GM19351 (cell line): Measurements from ENCODE around the gene CCDC12.
A peak's percentile ranks its signal among the peaks of the same experiment; 100 is the strongest.

ENCODE experiments used
- ATAC-seq: cut with Tn5 transposase; IDR thresholded peaks from one replicate; pipeline ENCODE4 v1.9.1; 2021; ENCODE audit warnings: mild to moderate bottlenecking, moderate library complexity; ENCODE audit not compliant: unreplicated experiment

Gene CCDC12

DNA sequence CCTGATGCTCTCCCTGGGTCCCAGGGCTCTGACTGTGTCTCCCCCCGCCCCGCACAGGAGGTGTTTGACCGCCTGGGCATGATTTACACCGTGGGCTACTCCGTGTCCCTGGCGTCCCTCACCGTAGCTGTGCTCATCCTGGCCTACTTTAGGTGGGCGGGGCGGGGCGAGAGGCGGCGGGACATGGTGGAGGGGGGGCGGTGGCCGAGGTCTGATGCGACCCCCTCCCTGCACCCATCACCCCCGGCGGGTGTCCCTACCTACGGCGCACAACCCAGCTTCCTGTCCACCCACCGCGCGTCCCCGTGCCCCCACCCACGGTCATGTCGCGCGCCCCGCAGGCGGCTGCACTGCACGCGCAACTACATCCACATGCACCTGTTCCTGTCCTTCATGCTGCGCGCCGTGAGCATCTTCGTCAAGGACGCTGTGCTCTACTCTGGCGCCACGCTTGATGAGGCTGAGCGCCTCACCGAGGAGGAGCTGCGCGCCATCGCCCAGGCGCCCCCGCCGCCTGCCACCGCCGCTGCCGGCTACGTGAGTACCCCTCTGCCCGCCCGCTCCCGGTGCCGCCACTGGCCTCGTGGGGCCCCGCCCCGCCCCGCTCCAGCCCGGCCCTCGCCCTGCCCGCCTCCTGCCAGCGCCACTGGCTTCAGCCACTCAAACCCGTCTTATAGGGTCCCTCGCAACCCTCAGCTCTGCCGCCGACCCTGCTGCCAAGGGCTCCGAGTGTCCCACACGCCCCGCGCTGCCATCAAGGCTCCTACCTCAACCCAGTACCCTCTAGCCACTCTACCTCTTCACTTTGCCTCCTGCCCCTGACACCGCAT, 78.0 kb downstream of the CCDC12 start:
- ATAC-seq = no peak

DNA sequence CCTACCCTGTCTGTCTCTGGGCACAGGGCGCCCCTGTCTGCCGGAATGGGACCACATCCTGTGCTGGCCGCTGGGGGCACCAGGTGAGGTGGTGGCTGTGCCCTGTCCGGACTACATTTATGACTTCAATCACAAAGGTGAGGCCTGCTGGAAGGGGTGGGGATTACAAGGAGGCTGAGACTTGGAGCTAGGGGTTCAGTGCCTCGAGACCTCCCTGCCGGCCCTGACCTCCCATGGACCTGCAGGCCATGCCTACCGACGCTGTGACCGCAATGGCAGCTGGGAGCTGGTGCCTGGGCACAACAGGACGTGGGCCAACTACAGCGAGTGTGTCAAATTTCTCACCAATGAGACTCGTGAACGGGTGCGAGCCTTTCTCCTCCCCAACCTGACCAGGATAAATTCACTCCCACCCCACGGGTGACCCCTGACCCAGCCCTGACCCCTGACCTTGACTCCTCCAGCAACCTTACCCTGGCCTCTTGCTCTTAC, 78.7 kb downstream of the CCDC12 start:
- no peak for ATAC-seq

- no peak for ATAC-seq
These were observed 79.5 kb downstream of the CCDC12 start for GRCh38 chr3:46897031-46897430.

GRCh38 chr3:46896386-46896785, 80.2 kb downstream of the CCDC12 start:
- no peak for ATAC-seq

DNA sequence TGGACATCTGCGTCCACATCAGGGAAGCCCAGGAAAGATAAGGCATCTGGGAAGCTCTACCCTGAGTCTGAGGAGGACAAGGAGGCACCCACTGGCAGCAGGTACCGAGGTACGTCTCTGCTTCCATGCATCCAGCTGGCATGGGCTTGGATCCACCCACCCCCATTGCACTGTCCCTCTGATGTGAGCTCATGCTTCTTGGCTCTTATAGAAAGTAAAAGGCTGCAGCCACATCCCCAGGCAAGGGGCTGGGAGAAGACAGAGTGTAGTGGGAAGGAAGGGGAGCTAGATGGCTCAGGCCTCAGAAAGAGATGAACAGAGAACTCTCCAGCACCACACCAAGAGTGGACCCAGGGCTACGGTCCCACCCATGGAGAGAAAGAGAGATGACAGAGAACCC, 80.8 kb downstream of the CCDC12 start:
- ATAC-seq = no peak

DNA sequence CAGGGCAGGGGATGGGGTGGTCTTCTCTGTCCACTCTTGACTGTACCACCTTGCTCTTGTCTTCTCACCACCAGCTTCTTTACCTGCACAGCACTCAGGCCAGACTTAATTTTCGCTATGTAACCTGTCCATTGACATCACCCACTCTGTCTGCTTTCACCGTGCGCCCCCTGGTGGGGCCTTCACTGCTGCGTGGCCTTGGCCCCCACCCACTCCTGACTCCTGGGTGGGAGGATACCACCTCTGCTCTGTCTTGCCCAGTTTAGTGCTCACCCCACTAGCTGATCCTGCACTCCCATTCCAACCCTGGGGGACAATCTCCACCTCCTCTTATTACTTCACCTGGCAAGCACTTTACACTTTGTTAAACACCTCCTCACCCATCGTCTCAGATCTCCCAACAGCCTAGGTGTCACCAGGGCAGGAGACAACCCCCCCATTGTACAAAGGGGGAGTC, 81.3 kb downstream of the CCDC12 start:
- ATAC-seq = peak; percentile 50

GRCh38 chr3:46894256-46894655, 82.3 kb downstream of the CCDC12 start:
- ATAC-seq = no peak

DNA sequence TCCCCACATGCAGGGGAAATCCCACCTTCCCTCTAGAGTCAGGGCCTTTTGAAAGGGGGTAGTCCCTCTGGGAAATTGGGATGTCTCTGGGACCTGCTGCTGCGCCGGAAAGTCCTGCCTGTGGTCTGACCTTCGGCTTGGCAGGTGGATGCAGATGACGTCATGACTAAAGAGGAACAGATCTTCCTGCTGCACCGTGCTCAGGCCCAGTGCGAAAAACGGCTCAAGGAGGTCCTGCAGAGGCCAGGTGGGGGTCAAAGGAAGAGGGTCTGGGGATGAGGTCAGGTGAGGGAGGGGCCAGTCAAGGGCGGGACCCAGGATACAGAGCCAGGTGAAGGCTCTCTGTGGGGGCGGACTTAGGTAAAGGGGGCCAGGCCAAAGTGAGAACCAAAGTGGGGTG, 82.8 kb downstream of the CCDC12 start:
- no peak for ATAC-seq

DNA sequence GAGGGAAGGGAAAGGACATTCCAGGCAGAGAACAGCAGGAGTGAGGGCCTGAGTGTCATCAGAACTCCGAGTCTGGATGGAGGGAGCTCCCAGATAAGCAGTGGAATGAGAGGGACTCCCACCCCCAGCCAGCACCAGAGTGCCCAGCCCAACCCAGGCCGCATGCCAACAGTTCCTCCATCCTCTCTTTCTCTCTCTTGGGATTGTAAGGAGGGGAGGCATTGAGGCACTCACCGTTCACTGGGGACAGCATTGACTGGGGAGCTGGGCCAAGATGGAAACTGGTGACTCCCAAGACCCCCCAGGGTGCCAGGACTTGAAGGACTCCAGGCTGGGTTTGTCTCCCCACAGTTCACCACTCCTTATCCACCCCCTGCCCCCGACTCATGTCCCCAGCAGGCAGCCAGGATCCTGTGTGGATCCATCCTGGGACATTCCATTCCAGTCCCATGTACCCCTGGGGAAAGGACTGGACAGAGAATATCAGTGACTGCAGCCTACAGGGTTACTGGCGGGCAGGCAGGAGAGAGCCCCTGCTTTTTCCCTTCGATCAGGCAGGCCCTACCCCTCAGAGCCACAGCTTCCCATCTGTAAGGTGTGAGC, 83.3 kb downstream of the CCDC12 start:
- ATAC-seq = no peak

DNA sequence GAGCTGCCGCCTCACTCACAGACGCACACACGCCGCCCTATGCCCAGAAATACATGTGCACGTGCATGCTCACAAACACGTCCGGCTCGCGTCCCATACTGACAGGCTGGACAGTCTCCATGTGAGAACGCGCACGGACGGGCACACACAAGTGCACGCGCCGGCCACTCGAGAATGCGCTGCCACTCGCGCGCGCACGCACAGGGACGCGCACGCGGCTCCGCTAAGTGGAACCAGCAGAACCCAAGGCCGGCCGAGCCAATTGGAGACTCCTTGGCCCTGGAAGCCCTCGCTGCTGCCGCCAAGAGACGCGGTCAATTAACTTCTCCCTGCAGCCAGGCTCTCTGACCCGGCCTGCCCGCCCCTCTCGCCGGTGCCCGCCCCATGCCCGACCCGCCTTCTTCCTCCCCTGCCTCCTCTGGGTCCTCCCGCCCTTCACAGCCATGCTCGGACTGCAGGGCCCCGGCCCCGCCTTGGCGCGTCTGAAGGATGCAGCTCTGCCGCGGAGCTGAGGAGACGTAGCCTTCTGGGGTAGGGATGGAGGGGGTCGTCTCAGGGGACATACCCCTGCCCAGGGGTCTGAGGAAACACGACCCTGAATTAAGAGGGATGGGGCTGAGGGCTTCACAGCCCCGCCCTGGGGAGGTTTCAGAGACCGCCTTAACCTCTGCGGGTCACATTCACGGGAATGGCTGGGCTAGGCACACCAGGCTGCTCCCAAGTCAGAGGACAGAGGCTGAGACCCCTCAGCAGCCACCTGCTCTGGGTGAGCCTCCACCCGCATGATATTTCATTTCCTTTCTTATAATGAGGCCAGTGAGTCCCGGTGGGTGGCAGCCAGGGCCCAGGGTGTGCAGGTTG, 84.0 kb downstream of the CCDC12 start:
- ATAC-seq = no peak

- ATAC-seq = no peak
These were observed 85.4 kb downstream of the CCDC12 start for GRCh38 chr3:46891132-46891531.

DNA sequence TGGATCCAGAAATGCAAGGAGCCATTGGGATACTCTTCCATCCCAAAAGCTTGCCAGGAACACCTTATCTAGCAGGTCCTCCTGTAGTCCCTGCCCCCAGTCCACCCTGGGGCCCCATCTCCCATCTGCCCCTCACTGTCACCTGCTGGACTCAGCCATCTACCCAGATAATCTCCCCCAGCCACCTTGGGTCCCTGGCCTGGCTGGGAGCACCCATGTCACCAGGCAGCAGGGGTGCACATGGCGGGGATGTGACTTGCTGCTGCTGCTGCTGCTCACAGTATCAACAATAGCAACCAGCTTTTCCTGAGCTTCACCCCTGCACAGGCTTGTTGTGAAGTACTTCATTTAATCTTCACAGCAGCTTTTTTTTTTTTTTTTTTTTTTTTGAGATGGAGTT, 86.4 kb downstream of the CCDC12 start:
- ATAC-seq = no peak

GRCh38 chr3:46889381-46890110, 87.0 kb downstream of the CCDC12 start:
- ATAC-seq = no peak

- no peak for ATAC-seq
These were observed 87.8 kb downstream of the CCDC12 start for GRCh38 chr3:46888705-46889104.

DNA sequence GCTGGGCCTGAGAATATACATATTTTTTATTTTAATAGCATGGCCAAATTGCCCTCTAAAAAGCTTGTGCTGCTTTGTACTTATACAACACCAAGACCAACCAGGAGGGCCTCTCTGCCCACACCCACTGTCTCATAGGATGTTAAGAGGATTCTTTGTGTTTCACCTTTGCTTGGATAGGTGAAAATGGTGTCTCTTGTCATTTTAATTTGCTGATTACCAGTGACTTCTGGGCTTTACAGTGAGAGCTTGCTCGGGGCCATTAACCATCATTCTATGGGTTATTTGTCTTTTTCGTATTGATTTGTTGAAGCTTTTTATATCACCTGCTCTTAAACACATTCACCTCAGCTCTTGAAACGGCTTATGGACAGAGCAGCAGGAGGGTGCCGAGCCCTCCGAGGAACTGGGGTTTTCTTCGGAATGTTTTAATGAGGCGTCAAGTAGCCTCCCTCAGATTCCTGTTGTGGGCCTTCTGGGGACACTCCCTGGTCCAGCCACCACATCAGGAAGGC, 88.5 kb downstream of the CCDC12 start:
- ATAC-seq = no peak

DNA sequence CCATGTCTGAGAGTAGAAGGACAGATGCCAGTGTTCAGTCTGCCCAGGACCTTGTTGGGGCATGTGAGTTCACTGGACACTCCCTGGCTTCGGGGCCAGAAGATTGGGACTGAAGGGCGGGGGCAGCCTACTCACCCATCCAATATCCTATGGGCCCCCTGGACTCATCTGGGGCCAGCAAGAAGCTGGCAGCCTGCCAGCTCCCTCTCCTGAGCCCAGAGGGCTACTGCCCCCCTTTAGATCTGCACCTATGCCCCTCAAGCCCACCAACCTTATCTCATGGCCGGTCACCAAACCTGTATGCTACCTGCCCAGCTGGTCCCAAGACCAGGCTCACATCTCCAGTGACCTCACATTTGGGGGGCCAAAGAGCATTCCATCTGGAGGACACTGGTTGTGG, 90.9 kb downstream of the CCDC12 start:
- no peak for ATAC-seq

DNA sequence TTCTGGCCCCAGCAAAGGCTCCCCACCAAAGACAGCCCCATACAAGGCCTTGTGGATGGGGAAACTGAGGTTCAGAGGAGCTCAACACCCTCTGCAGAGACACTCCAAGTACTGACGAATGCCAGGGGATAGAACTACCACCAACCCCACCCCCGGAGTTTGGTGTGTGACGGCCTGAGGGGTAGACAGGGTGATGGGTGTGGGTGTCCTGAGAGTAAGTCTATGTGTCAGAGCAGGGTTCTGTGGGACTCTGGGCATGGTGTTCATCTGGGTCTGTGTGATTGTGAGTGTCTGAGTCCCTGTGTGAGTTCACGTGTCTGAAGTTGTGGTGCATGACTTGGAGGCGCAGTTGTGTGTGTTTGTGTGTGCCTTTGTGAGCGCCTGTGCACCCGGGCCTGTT, 91.6 kb downstream of the CCDC12 start:
- no peak for ATAC-seq

GRCh38 chr3:46884427-46884826, 92.1 kb downstream of the CCDC12 start:
- no peak for ATAC-seq

- ATAC-seq = no peak
These were observed 92.7 kb downstream of the CCDC12 start for GRCh38 chr3:46883830-46884185.

DNA sequence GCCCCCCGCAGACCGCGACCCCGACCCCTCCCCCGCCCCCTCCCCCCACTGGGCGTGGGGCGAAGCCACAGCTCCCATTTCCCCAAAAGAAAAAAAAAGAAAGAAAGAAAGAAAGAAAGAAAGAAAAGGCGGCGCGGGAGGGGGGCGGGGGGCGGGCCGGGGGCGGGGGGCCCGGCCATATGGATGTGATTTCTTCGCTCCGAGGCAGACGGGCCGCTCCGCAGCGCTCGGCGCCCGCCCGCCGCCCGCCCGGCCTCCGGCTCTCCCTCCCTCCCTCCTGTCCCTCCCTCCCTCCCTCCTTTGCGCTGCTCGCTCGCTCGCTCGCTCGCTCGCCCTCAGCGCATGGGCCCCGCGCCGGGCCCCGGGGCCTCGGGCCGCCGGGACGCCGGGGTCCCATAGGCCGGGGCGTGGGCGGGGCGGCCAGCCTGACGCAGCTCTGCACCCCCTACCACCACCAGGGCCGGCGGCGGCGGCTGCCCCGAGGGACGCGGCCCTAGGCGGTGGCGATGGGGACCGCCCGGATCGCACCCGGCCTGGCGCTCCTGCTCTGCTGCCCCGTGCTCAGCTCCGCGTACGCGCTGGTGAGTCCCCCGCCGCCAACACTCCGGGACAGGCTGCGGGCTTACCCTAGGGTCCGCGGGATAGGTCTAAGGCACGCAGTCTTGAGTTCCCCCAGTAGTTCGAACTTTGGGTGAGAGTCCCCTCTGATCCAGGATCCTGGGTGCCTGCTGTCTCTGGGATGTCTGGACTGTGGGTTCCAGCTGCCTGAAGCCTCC, 93.3 kb downstream of the CCDC12 start:
- no peak for ATAC-seq
